HG03442 (cell line): ENCODE measurements around the gene VASP.
A peak's percentile ranks its signal among the peaks of the same experiment; 100 is the strongest.

Experiments
- ATAC-seq: cut with Tn5 transposase; IDR thresholded peaks from one replicate; pipeline ENCODE4 v1.9.1; 2021; ENCODE audit warnings: mild to moderate bottlenecking, moderate library complexity; ENCODE audit not compliant: unreplicated experiment

Gene VASP

GRCh38 chr19:45506989-45507871, at the start of gene VASP:
Gene VASP (plus strand): TSS chr19:45507479. CDS start chr19:45507772, 293 bp downstream.
- peak; percentile 40 for ATAC-seq

GRCh38 chr19:45457776-45458175, 49.5 kb upstream of the VASP start:
- ATAC-seq: no peak

- ATAC-seq: no peak
Observed at GRCh38 chr19:45460807-45461347, 46.4 kb upstream of the VASP start.

- no peak for ATAC-seq
Observed at GRCh38 chr19:45462174-45462573, 45.1 kb upstream of the VASP start.

GRCh38 chr19:45463241-45463640, 44.0 kb upstream of the VASP start:
- no peak for ATAC-seq

- no peak for ATAC-seq
Observed at GRCh38 chr19:45464274-45464673, 43.0 kb upstream of the VASP start.

GRCh38 chr19:45464852-45465441, 42.3 kb upstream of the VASP start:
- ATAC-seq: no peak

GRCh38 chr19:45467115-45467455, 40.2 kb upstream of the VASP start:
- ATAC-seq: no peak

GRCh38 chr19:45467456-45468158, 39.7 kb upstream of the VASP start, which contains the start of gene FOSB:
Gene FOSB (plus strand): TSS chr19:45467996. CDS start chr19:45468587, 591 bp downstream.
- ATAC-seq: peak; percentile 40

- no peak for ATAC-seq
Observed at GRCh38 chr19:45468159-45468651, 39.1 kb upstream of the VASP start.

GRCh38 chr19:45468803-45469131, 38.5 kb upstream of the VASP start:
- peak; percentile 25 for ATAC-seq

GRCh38 chr19:45469132-45469944, 37.9 kb upstream of the VASP start:
- peak; percentile 56 for ATAC-seq

GRCh38 chr19:45469945-45470761, 37.1 kb upstream of the VASP start:
- ATAC-seq: no peak

GRCh38 chr19:45470762-45471081, 36.6 kb upstream of the VASP start:
- ATAC-seq: no peak

GRCh38 chr19:45471111-45471930, 36.0 kb upstream of the VASP start:
- no peak for ATAC-seq

- ATAC-seq: no peak
Observed at GRCh38 chr19:45471931-45472562, 35.2 kb upstream of the VASP start.

GRCh38 chr19:45472563-45473366, 34.5 kb upstream of the VASP start:
- no peak for ATAC-seq

GRCh38 chr19:45473367-45473681, 34.0 kb upstream of the VASP start:
- no peak for ATAC-seq
